Adrenal gland (tissue), 12 donors: ENCODE results near the gene CREB5. TPM values are rescaled to one million over a fixed set of nuclear protein-coding genes. Genes with fewer than 3 reads are reported as not detected.

Source experiments
- DNase-seq, 7 donors: peaks; one replicate each; pipeline ENCODE4 v3.0.0-alpha.2; 2019 to 2020
- H3K27ac ChIP-seq, 5 donors: fragments of 200-600 bp; sonication (generic) in 4 of 5; 1 replicate in 3 of 5; 2 replicates in 2 of 5; pipeline versions ENCODE4 v1.5.1 to v1.8.0; 2016 to 2020; ENCODE audit warnings: mild to moderate bottlenecking in 1 of 5
- H3K27me3 ChIP-seq: fragments of 200-600 bp; 2 replicates; pipeline ENCODE4 v1.8.0; 2021
- H3K36me3 ChIP-seq, 2 donors: fragments of 200-600 bp; replicated peaks in 1 of 2; 1 replicate in 1 of 2; 2 replicates in 1 of 2; pipeline versions ENCODE4 v1.5.1 to v1.8.0; 2018 to 2022
- H3K4me1 ChIP-seq, 2 donors: fragments of 200-600 bp; replicated peaks in 1 of 2; 1 replicate in 1 of 2; 2 replicates in 1 of 2; pipeline versions ENCODE4 v1.5.1 to v1.8.0; 2018 to 2021
- H3K4me3 ChIP-seq, 4 donors: fragments of 200-600 bp; sonication (generic) in 3 of 4; one replicate each; pipeline ENCODE4 v1.5.1; 2016 to 2018
- H3K9me3 ChIP-seq, 3 donors: fragments of 200-600 bp; sonication (generic) in 1 of 3; replicated peaks in 1 of 3; 1 replicate in 2 of 3; 2 replicates in 1 of 3; pipeline versions ENCODE4 v1.5.1 to v1.8.0; 2016 to 2021
- CTCF ChIP-seq, 6 experiments: fragments of 450-650 bp in 4 of 6; fragments of 200-600 bp in 2 of 6; sonication (generic) in 1 of 6; IDR thresholded peaks; 1 replicate in 5 of 6; 2 replicates in 1 of 6; pipeline versions ENCODE4 v1.5.1 to v1.8.0; 2016 to 2021; ENCODE audit warnings: antibody characterized with exemption in 6 of 6, mild to moderate bottlenecking in 2 of 6, moderate library complexity in 1 of 6
- POLR2A ChIP-seq, 2 donors: fragments of 450-650 bp; IDR thresholded peaks; one replicate each; pipeline ENCODE4 v1.6.1; 2017; ENCODE audit warnings: antibody characterized with exemption in 2 of 2, mild to moderate bottlenecking in 2 of 2, moderate library complexity in 1 of 2
- WGBS, 4 donors: extraction: QIAGEN DNeasy Blood & Tissue Kit in 2 of 4; methylation state at CpG; one replicate each; pipeline versions ENCODE4 v1.1.5 to v1.1.7; 2013 to 2017; 5-methylcytosine and 5-hydroxymethylcytosine counted together
- intact Hi-C, 2 donors: fragments of 100-400 bp; cut with DNase I; formaldehyde crosslinking; loops; one replicate each; pipeline versions ENCODE4 v1.14.1 to v1.15.0; 2022 to 2023
- polyA plus RNA-seq, 3 donors: library from polyadenylated mRNA; stranded (reverse); fragments of 200-250 nt in 2 of 3; fragments of 350-450 nt in 1 of 3; fragmentation: Illumina TruSeq in 1 of 3; extraction: RNeasy Lipid Tissue Mini Kit (QIAGEN cat#74804) in 1 of 3; gene quantifications; one replicate each; pipeline ENCODE4 v1.2.3, GENCODE V29; 2013 to 2014
- total RNA-seq, 9 donors: library from RNA; depleted of rRNA in 4 of 9; stranded (reverse); fragments of >200 nt in 4 of 9; fragments of 120-200 nt in 1 of 9; fragmentation: NEBNext Ultra II Directional in 1 of 9; extraction: Animal tissue kit (Norgen Biotek cat#: 25700) in 1 of 9; gene quantifications; one replicate each; pipeline versions ENCODE4 v1.1.0 to v1.2.4, GENCODE V29; 2013 to 2023
- donor health status: healthy with polysubstance abuse.
- donor health status: Bipolar disorder and iron deficiency.
- donor health status: DM: yes; HTN: yes; CAD: no.
- donor health status: DM: no; HTN: no; CAD: no.
- donor health status: DM: no; HTN: no; CAD: no.
- donor health status: DM: yes; HTN: yes; CAD: no.

CREB5 gene
- total and polyA plus RNA-seq, 12 donors, result 0.69 to 5.4 (median 1.3) TPM

DNA sequence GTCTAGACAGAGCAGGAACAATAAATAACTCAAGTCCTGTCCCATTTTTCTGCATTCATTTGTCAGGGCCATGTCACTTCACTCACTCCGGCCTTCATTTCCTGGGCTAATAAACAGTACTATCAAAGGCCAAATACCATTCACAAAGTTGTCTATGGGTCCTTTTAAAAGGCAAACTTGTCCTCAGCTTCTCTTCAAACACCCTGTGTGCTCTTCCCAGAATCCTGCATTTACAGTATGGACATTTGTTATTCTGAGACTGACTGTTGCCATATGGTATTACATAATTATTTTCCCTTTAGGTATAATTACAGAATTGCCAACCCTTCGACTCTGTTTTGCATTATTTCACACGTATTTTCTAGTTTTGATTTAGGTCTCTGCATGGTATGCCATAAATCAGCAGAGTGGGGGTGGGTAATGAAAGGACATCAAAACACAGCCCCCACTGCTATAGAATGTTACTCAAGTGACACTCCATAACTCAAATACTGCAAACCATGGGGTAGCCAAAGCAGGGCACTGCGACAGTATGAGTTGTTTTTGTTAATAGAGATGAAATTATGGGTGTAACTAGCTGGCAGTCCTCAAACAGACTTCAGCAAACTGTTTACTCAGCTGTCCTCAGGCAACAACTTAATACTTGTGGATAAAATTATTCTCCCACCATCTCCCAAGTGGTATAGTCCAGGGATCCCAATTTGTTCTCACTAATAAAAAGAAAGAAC, 362.1 kb downstream of the CREB5 start:
- WGBS, 4 donors, result 63 to 70% (median 66%) methylated on average over 4 of the region's 4 CpGs
- TF ChIP-seq POLR2A (IDR thresholded peaks at IDR 0.05), result no peak
- no peak for TF ChIP-seq CTCF (IDR thresholded peaks at IDR 0.05)
- H3K27ac ChIP-seq, result no peak overlapping the region

GRCh38 chr7:28776463-28777157, 364.3 kb downstream of the CREB5 start:
- no peak for TF ChIP-seq POLR2A (IDR thresholded peaks at IDR 0.05)
- no peak for TF ChIP-seq CTCF (IDR thresholded peaks at IDR 0.05)
- Histone ChIP-seq H3K36me3 (no peaks in the 10 kb centered on the region), H3K9me3 (no peaks in the 10 kb centered on the region), H3K27ac (no peak overlapping the region), H3K4me1 (peaks cover 0 to 5% of the 10 kb centered on the region in 2 donors), H3K4me3 (no peak overlapping the region), H3K27me3 (no peaks in the 10 kb centered on the region)
- WGBS, 4 donors, result 81 to 87% (median 85%) methylated on average over 4 of the region's 4 CpGs
- intact Hi-C loops, result no loop called here
- DNase-seq, result no peak

More for the DNA sequence above, 362.1 kb downstream of the CREB5 start:
- H3K4me3 ChIP-seq, result no peak overlapping the region
- H3K36me3 ChIP-seq, result no peaks in the 10 kb centered on the region
- H3K9me3 ChIP-seq, result no peaks in the 10 kb centered on the region
- H3K27me3 ChIP-seq, result no peaks in the 10 kb centered on the region
- intact Hi-C loops, result no loop called here
- H3K4me1 ChIP-seq, result peaks cover 0 to 5% of the 10 kb centered on the region in 2 donors
- no peak for DNase-seq

GRCh38 chr7:28778786-28779185, 366.5 kb downstream of the CREB5 start:
- Histone ChIP-seq H3K4me3 (no peak overlapping the region), H3K36me3 (no peaks in the 10 kb centered on the region), H3K27ac (no peak overlapping the region), H3K9me3 (no peaks in the 10 kb centered on the region), H3K27me3 (no peaks in the 10 kb centered on the region), H3K4me1 (peaks cover 0 to 5% of the 10 kb centered on the region in 2 donors)
- 47 to 59% (median 53%) methylated on average over 4 of the region's 4 CpGs for WGBS, 4 donors
- intact Hi-C loops, result no loop called here
- TF ChIP-seq CTCF (IDR thresholded peaks at IDR 0.05) (no peak), POLR2A (IDR thresholded peaks at IDR 0.05) (no peak)
- no peak for DNase-seq

DNA sequence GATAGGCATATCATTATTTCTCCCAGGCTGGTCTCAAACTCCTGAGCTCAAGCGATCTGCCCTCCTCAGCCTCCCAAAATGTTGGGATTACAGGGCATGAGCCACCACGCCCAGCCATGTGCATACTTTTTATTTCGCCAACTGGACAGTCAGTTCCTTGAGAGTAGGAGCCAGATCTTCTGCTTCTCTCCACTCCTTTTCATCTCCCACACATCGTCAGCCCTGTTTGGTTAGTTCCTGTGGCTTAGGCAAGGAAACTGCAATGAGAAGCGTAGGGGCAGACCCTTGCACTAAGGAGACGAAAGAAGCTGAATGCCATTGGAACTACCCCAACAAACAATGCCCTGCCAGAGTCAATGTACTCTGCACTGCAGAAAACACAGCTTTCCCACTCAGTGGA, 367.6 kb downstream of the CREB5 start:
- intact Hi-C loops, result no loop called here
- no peak for DNase-seq
- Histone ChIP-seq H3K4me1 (peaks cover 0 to 5% of the 10 kb centered on the region in 2 donors), H3K4me3 (no peak overlapping the region), H3K36me3 (no peaks in the 10 kb centered on the region), H3K9me3 (no peaks in the 10 kb centered on the region), H3K27me3 (no peaks in the 10 kb centered on the region), H3K27ac (no peak overlapping the region)
- WGBS, 4 donors, result 70 to 79% (median 75%) methylated on average over 6 of the region's 6 CpGs
- TF ChIP-seq POLR2A (IDR thresholded peaks at IDR 0.05), result no peak
